Activated CD8-positive, alpha-beta memory T cell treated with anti-CD3 and anti-CD28 coated beads for 48 hours (primary cell): ENCODE measurements around the gene MPZL1.
"Not testable (repeated sequence)": the region's sequence is repeated elsewhere in the genome, so short reads cannot be mapped to it uniquely, and the experiment has no call there.

Experiments used
- DNase-seq, 3 experiments: peaks; one replicate each; pipeline ENCODE4 v3.0.0-alpha.2; 2020; ENCODE audit warnings: low read depth in 2 of 3, low spot score in 2 of 3

Gene MPZL1

GRCh38 chr1:167806235-167806634 is 84.5 kb downstream of the MPZL1 start:
- DNase-seq, result not testable (repeated sequence)

- not testable (repeated sequence) for DNase-seq
Observed at GRCh38 chr1:167806676-167807075, 84.9 kb downstream of the MPZL1 start.

GRCh38 chr1:167808104-167808503 is 86.3 kb downstream of the MPZL1 start:
- DNase-seq, result no peak

GRCh38 chr1:167808690-167809089 is 86.9 kb downstream of the MPZL1 start:
- DNase-seq, result no peak

- DNase-seq, result no peak
Observed at GRCh38 chr1:167812972-167813371, 91.2 kb downstream of the MPZL1 start.

- no peak for DNase-seq
Observed at GRCh38 chr1:167815650-167816049, 93.9 kb downstream of the MPZL1 start.

GRCh38 chr1:167819849-167820683 is 98.3 kb downstream of the MPZL1 start:
- no peak for DNase-seq

GRCh38 chr1:167820684-167821355 is 99.0 kb downstream of the MPZL1 start:
- DNase-seq, result no peak

GRCh38 chr1:167821356-167821685 is 99.5 kb downstream of the MPZL1 start:
- no peak for DNase-seq

- DNase-seq, result no peak
Observed at GRCh38 chr1:167821969-167822685, 100.3 kb downstream of the MPZL1 start.

GRCh38 chr1:167824163-167824794 is 102.5 kb downstream of the MPZL1 start:
- no peak for DNase-seq

- no peak for DNase-seq
Observed at GRCh38 chr1:167825419-167826079, 103.8 kb downstream of the MPZL1 start.

- DNase-seq, result no peak
Observed at GRCh38 chr1:167826127-167826526, 104.3 kb downstream of the MPZL1 start.

GRCh38 chr1:167829868-167830267 is 108.1 kb downstream of the MPZL1 start:
- DNase-seq, result no peak

- not testable (repeated sequence) for DNase-seq
Observed at GRCh38 chr1:167830668-167831067, 108.9 kb downstream of the MPZL1 start.

- DNase-seq, result no peak
Observed at GRCh38 chr1:167832693-167833092, 110.9 kb downstream of the MPZL1 start.

- DNase-seq, result no peak
Observed at GRCh38 chr1:167833904-167834303, 112.1 kb downstream of the MPZL1 start.

- no peak for DNase-seq
Observed at GRCh38 chr1:167836197-167836596, 114.4 kb downstream of the MPZL1 start.

GRCh38 chr1:167837326-167837725 is 115.5 kb downstream of the MPZL1 start:
- DNase-seq, result no peak

- DNase-seq, result no peak
Observed at GRCh38 chr1:167839009-167839408, 117.2 kb downstream of the MPZL1 start.
